HG02798 (cell line): ENCODE measurements around the gene SPRED2.

Experiments
- ATAC-seq: cut with Tn5 transposase; IDR thresholded peaks from one replicate; pipeline ENCODE4 v1.9.1; 2021; ENCODE audit warnings: mild to moderate bottlenecking; ENCODE audit not compliant: unreplicated experiment, poor library complexity

Gene SPRED2

GRCh38 chr2:65292461-65293011 lies 139.9 kb downstream of the SPRED2 start:
- ATAC-seq: no peak

DNA sequence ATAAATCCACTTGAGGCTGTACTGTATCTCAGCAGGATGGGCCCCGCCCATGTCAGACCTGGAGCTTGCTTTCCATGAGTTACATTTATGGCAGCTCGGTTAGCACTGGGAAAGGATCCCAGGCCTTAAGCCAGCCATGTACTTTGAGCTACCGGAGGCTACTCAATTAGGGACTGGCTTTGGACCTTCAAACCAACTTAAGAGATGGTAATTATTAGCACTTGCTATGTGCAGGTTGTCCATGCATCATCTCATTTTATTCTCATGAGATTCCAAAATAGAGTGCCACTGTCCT lies 140.3 kb downstream of the SPRED2 start:
- ATAC-seq: no peak

GRCh38 chr2:65291216-65292105 lies 140.9 kb downstream of the SPRED2 start:
- no peak for ATAC-seq

DNA sequence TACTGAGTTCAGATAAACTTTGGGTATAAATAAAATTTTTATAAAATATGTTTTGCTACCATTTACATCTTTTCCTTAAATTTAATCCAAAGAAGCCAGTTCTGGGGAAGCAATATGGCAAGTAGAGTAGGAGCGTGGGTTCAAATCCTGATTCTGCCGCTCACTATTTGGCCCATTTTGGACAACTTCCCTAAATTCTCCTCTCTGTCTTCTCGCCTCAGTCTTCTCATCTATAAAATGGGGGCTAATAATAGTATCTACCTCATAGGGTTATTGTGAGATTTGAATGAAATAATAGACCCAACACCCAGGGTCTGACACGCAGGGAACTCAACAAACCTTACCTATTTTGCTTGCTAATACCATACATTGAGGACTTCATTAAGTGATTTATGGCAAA lies 145.0 kb downstream of the SPRED2 start:
- no peak for ATAC-seq

- ATAC-seq: no peak
Observed at GRCh38 chr2:65282477-65283053, 149.8 kb downstream of the SPRED2 start.

DNA sequence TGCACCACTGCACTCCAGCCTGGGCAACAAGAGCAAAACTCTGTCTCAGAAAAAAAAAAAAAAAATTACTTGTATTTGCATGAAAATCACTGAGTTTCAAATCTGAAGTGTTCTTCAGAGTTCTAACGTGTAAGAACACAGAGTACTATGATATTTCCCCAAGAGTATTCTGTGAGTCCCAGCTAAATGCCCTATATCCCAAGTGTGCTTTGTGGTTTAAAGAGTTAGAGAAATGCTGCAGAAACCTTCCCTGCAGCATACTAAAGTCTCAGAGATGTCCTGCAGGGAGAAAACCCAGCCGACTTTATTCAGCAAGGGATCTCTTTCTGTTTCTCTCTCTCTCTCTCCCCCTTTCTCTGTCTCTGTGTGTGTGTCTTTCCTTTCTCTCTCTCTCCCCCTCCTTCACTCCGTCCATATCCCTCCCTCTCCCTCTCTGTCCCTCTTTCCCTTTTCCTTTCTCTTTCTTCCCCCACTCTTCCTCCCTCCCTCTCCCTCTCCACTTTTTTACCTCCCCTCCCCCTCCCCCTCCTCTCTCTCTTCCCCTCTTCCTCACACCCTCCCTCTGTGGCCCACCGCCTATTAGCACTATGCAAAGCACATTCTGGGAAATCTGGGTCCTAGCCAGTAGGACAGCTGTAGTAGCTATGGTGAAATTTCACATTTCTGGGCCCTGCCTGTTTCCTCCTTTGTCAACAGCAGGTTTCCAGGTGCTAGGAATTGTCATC lies 150.6 kb downstream of the SPRED2 start:
- ATAC-seq: no peak

- no peak for ATAC-seq
Observed at GRCh38 chr2:65279756-65280155, 152.6 kb downstream of the SPRED2 start.

GRCh38 chr2:65278531-65278981 lies 153.8 kb downstream of the SPRED2 start:
- no peak for ATAC-seq

- no peak for ATAC-seq
Observed at GRCh38 chr2:65277791-65278483, 154.5 kb downstream of the SPRED2 start.

- ATAC-seq: no peak
Observed at GRCh38 chr2:65277118-65277517, 155.3 kb downstream of the SPRED2 start.

DNA sequence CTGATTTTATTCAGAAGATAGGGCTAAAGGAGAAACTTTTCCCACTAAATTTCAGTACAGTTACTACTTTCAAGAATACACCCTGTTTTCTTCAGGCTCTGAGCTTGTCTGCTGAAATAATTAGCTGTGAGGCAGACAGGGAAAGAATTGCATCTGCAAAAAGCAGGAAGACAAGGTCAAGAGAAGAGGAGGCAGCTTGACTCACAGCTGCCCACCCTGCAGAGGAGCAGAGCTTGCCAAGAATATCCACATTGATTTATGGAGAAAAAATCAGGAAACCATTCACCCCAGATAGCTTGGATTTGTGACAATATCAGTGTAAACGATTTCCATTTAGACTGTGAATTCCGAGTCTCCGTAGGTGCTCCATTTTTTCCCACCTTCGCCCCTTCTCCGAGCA lies 155.8 kb downstream of the SPRED2 start:
- no peak for ATAC-seq

DNA sequence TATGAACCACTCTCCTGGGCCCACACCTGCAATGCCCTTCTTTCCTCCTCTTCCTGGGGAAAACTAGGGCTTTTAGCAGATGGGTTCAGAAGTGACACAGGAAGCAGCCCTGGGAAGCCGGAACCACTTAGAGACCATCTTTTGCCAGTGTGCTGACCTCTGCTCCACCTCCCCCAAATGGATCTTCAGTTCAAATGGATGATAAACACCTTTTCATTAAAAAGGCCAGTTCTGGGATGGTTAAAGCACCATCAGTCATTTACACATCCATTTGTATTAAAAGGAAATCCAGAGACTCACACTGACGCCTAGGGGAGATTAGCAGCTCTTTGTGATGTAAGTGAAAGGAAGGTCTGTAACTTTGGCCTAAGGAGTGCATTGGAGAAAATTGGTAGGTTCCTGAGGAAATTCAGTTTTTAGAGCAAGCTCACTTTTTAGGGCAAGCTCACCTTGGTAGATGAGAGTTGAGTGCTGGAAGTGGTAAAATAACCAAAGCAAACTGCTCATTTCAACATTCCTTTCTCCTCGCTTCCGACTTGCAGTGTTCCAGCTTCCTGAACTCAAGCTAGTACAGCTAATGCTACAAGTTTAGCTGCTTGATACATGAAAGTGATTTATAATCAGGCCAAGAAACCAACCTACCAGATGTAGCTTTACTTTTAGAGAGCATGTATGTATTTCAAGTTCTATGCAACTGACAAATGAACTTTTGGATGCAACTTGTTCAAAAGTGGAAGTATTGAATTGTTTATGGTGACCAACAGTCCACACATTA lies 157.1 kb downstream of the SPRED2 start:
- ATAC-seq: no peak

DNA sequence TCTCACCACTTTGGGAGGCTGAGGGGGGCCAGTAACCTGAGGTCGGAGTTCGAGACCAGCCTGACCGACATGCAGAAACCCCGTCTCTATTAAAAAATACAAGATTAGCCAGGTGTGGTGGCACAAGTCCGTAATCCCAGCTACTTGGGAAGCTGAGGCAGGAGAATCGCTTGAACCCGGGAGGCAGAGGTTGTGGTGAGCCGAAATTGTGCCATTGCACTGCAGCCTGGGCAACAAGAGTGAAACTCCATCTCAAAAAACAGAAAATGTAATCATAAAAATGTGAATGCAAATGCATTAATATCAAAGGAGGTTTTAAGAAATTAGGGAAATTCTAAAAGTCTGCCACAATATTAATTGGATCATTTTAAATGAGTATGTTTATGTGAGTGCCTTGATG lies 159.1 kb downstream of the SPRED2 start:
- ATAC-seq: no peak

DNA sequence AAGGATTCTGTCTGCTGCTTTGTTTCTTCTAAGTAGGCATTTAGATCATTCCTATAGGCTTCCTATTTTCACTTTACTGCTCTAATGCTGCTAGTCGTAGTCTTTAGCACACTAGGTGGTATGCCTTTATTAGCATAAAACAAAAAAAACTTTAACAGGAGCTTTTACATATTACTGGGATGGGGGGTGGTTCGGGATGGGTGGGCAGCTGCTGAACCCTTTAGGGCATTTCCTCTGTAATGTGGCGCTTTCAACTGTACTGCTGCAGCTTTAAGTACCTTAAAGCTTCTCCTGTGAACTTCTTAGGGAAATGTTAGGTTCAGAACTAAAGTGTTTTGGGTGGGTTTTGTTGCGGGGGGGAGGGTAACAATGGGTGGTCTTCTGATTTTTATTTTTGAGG lies 163.4 kb downstream of the SPRED2 start:
- no peak for ATAC-seq

DNA sequence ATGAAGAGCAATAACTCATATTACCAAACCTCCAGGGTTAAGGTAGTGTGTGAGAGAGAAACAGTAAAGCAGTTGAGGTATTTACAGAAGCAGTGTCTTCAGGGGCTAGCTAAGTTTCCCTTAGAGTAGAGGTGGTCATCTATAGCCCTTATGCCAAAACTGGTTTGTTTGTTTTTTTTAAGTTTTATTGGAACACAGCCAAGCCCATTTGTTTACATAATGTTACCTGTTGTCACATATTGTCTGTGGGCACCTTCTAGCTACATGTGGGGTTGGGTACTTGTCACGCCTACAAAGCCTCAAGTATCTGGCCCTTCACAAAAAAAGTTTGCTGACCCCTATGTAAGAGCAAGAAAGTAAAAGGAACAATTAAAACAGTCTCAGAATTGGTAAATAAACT lies 165.4 kb downstream of the SPRED2 start:
- ATAC-seq: no peak

- ATAC-seq: no peak
Observed at GRCh38 chr2:65265671-65266045, 166.7 kb downstream of the SPRED2 start.

DNA sequence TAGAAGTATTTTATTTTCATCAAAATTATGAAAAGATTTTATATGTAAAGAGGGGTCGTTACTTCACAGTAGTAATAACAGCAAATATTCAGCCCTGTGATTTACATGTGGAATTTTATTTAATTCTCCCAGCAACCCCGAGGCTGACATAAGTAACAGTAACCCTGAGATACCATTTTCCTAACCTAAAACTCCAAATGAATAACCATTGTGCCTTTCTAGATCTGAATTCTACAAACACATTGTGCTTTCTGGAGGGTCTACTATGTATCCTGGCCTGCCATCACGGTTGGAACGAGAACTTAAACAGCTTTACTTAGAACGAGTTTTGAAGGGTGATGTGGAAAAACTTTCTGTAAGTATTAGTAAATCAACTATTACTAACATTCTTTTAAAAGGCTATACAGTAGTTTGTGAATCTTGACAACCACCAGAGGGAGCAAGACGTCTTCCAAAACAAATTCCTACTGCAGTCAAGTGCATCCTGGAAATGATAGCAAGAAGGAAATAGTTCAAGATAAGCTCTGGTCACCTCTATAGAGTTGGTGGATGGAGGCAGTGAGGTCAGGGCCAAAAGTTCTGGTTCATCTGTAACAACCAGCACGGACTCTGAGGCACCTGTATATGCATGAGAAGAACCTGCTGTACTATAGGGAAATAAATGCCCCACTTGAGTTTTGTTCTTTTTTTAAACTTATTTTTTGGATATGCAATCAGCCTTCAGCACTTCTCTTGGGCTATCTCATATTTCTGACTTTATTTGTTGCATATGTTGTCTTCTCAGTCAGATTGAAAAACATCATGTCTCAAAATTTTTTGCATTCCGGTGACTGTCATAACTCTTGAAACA lies 167.4 kb downstream of the SPRED2 start:
- ATAC-seq: no peak

DNA sequence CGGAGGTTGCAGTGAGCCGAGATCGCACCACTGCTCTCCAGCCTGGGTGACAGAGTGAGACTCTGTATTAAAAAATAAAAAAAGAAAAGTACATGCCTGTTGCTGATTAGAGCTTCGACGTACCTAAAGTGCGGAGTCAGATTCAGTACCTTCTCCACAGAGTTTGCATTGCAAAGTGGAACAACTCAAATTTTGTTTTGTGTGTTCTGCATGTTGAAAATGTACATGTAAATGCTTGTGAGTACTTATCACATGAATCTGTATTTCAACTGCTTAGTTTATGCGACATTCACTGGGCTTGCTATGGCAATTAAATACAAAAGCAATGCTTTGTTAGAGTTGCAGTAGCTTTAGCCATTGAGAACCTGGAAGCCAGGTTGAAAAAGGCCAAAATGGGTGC lies 168.4 kb downstream of the SPRED2 start:
- no peak for ATAC-seq

DNA sequence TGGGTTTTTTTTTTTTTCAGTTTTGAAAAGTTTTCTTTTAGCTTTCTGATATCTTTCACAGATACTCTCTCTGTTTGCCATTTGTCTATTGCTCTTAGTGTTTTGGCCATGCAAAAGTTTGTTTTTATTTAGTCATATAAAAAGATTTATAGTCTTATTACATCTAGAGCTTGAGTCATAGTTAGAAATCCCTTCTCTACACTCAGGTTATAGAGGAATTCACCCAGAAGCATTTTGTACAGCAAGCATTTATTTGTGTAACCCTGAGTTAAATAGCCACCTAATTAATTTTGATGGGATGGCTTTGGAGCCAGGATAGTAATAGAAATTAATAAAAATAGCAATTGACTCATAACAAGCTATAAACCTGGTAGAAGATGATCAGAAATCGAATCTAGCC lies 169.1 kb downstream of the SPRED2 start:
- no peak for ATAC-seq
